Activated CD4-positive, alpha-beta memory T cell treated with anti-CD3 and anti-CD28 coated beads for 36 hours (primary cell): ENCODE measurements around the gene UIMC1. TPM values are rescaled to one million over a fixed set of nuclear protein-coding genes. Genes with fewer than 3 reads are reported as not detected.

Experiments used
- CTCF ChIA-PET: fragments of 350-600 bp; sonication (Branson Sonifier 250); formaldehyde crosslinking; loops from one replicate; lab custom pipeline; 2021; ENCODE audit warnings: antibody characterized with exemption, inconsistent platforms; lab: Charles Lee
- POLR2A ChIA-PET: fragments of 350-600 bp; sonication (Branson Sonifier 250); formaldehyde crosslinking; loops from one replicate; lab custom pipeline; 2021; ENCODE audit warnings: antibody characterized with exemption; lab: Charles Lee
- DNase-seq: peaks from one replicate; pipeline ENCODE4 v3.0.0-alpha.2; 2020
- H3K27ac Mint-ChIP-seq: one replicate; pipeline ENCODE4 v1.8.0; 2021; ENCODE audit warnings: mixed read lengths
- H3K27me3 Mint-ChIP-seq: one replicate; pipeline ENCODE4 v1.8.0; 2021; ENCODE audit warnings: mixed read lengths
- H3K36me3 Mint-ChIP-seq: one replicate; pipeline ENCODE4 v1.8.0; 2021; ENCODE audit warnings: mixed read lengths
- H3K4me1 Mint-ChIP-seq: one replicate; pipeline ENCODE4 v1.8.0; 2021; ENCODE audit warnings: low read depth, mixed read lengths
- H3K4me3 Mint-ChIP-seq: one replicate; pipeline ENCODE4 v1.8.0; 2021; ENCODE audit warnings: mild to moderate bottlenecking, mixed read lengths
- H3K9me3 Mint-ChIP-seq: one replicate; pipeline ENCODE4 v1.8.0; 2021; ENCODE audit warnings: mixed read lengths
- intact Hi-C: fragments of 100-400 bp; cut with micrococcal nuclease; formaldehyde crosslinking; loops from one replicate; pipeline ENCODE4 v1.15.1; 2023
- total RNA-seq, 2 experiments: library from RNA; stranded (reverse); gene quantifications; one replicate each; pipeline ENCODE4 v1.2.3, GENCODE V29; 2021

The UIMC1 gene
- total RNA-seq, 2 experiments from 2014 or later: 52.9 to 53.5 TPM

- Mint-ChIP-seq H3K9me3 (no peaks in the 10 kb centered on the region), H3K27me3 (no peaks in the 10 kb centered on the region), H3K4me3 (no peak overlapping the region), H3K4me1 (peaks cover 39% of the 10 kb centered on the region), H3K36me3 (peaks cover 27% of the 10 kb centered on the region), H3K27ac (peak overlapping the region; percentile 54)
- intact Hi-C loops: loop anchor here (5.0 kb wide), 1 partner anchor 96 kb away; no protein-coding TSS in a partner anchor
- CTCF ChIA-PET: interaction anchor here (0.6 to 4.7 kb wide), 3 partner anchors 16 to 241 kb away, joined by 3 to 19 read pairs (median 3); no protein-coding TSS in a partner anchor
- POLR2A ChIA-PET: no interaction called here
- DNase-seq: peak; percentile 29
Measured at GRCh38 chr5:176901260-176902101, 105.1 kb downstream of the UIMC1 start.

GRCh38 chr5:176900780-176901204 is 105.8 kb downstream of the UIMC1 start:
- H3K4me3 Mint-ChIP-seq: no peak overlapping the region
- no peak for DNase-seq
- no peak overlapping the region for H3K27ac Mint-ChIP-seq
- peaks cover 25% of the 10 kb centered on the region for H3K36me3 Mint-ChIP-seq
- H3K9me3 Mint-ChIP-seq: no peaks in the 10 kb centered on the region
- ChIA-PET CTCF (interaction anchor here (4.7 kb wide), 1 partner anchor 240 kb away, joined by 19 read pairs; no protein-coding TSS in a partner anchor), POLR2A (interaction anchor here (1.3 kb wide), 1 partner anchor 15 kb away, joined by 3 read pairs; no protein-coding TSS in a partner anchor)
- intact Hi-C loops: loop anchor here (5.0 kb wide), 1 partner anchor 97 kb away; no protein-coding TSS in a partner anchor
- no peaks in the 10 kb centered on the region for H3K27me3 Mint-ChIP-seq
- H3K4me1 Mint-ChIP-seq: peaks cover 39% of the 10 kb centered on the region

- no peak for DNase-seq
- H3K27me3 Mint-ChIP-seq: no peaks in the 10 kb centered on the region
- intact Hi-C loops: loop anchor here (5.0 kb wide), 1 partner anchor 97 kb away; no protein-coding TSS in a partner anchor
- ChIA-PET POLR2A (interaction anchor here (1.3 kb wide), 1 partner anchor 16 kb away, joined by 3 read pairs; no protein-coding TSS in a partner anchor), CTCF (interaction anchor here (4.7 kb wide), 1 partner anchor 240 kb away, joined by 19 read pairs; no protein-coding TSS in a partner anchor)
- no peaks in the 10 kb centered on the region for H3K9me3 Mint-ChIP-seq
- H3K36me3 Mint-ChIP-seq: peaks cover 19% of the 10 kb centered on the region
- H3K4me1 Mint-ChIP-seq: peaks cover 39% of the 10 kb centered on the region
- no peak overlapping the region for H3K27ac Mint-ChIP-seq
- no peak overlapping the region for H3K4me3 Mint-ChIP-seq
Measured at GRCh38 chr5:176899946-176900779, 106.4 kb downstream of the UIMC1 start.

GRCh38 chr5:176899296-176899891 is 107.2 kb downstream of the UIMC1 start, which contains the start of gene HK3:
Gene HK3 (minus strand): TSS chr5:176899346. CDS start chr5:176896159, 3,187 bp downstream.
- POLR2A ChIA-PET: interaction anchor here (1.3 kb wide), 1 partner anchor 17 kb away, joined by 3 read pairs; no protein-coding TSS in a partner anchor
- CTCF ChIA-PET: interaction anchor here (1.0 to 4.7 kb wide), 2 partner anchors 59 to 239 kb away, joined by 4 to 19 read pairs; no protein-coding TSS in a partner anchor
- peaks cover 39% of the 10 kb centered on the region for H3K4me1 Mint-ChIP-seq
- intact Hi-C loops: no loop called here
- H3K36me3 Mint-ChIP-seq: peaks cover 14% of the 10 kb centered on the region
- no peak within 1 kb of the TSS for H3K4me3 Mint-ChIP-seq
- no peaks in the 10 kb centered on the region for H3K27me3 Mint-ChIP-seq
- no peak within 1 kb of the TSS for H3K27ac Mint-ChIP-seq
- no peaks in the 10 kb centered on the region for H3K9me3 Mint-ChIP-seq
- no peak for DNase-seq

- intact Hi-C loops: no loop called here
- Mint-ChIP-seq H3K4me3 (no peak overlapping the region), H3K36me3 (peaks cover 7% of the 10 kb centered on the region), H3K4me1 (peaks cover 32% of the 10 kb centered on the region), H3K27me3 (no peaks in the 10 kb centered on the region), H3K9me3 (no peaks in the 10 kb centered on the region), H3K27ac (no peak overlapping the region)
- DNase-seq: no peak
- POLR2A ChIA-PET: interaction anchor here (1.6 kb wide), 1 partner anchor 10 kb away, joined by 3 read pairs; no protein-coding TSS in a partner anchor
- CTCF ChIA-PET: no interaction called here
Measured at GRCh38 chr5:176897263-176897662, 109.3 kb downstream of the UIMC1 start.

GRCh38 chr5:176895831-176896230 is 110.7 kb downstream of the UIMC1 start:
- intact Hi-C loops: no loop called here
- H3K9me3 Mint-ChIP-seq: no peaks in the 10 kb centered on the region
- H3K4me1 Mint-ChIP-seq: peaks cover 20% of the 10 kb centered on the region
- H3K36me3 Mint-ChIP-seq: no peaks in the 10 kb centered on the region
- no peak for DNase-seq
- H3K27ac Mint-ChIP-seq: no peak overlapping the region
- H3K4me3 Mint-ChIP-seq: no peak overlapping the region
- CTCF ChIA-PET: interaction anchor here (0.7 to 1.1 kb wide), 2 partner anchors 235 to 238 kb away, joined by 3 read pairs; no protein-coding TSS in a partner anchor
- H3K27me3 Mint-ChIP-seq: no peaks in the 10 kb centered on the region
- POLR2A ChIA-PET: no interaction called here

- CTCF ChIA-PET: no interaction called here
- intact Hi-C loops: no loop called here
- POLR2A ChIA-PET: no interaction called here
- no peak overlapping the region for H3K27ac Mint-ChIP-seq
- DNase-seq: no peak
- H3K9me3 Mint-ChIP-seq: no peaks in the 10 kb centered on the region
- H3K4me1 Mint-ChIP-seq: peaks cover 10% of the 10 kb centered on the region
- H3K27me3 Mint-ChIP-seq: no peaks in the 10 kb centered on the region
- H3K36me3 Mint-ChIP-seq: no peaks in the 10 kb centered on the region
- H3K4me3 Mint-ChIP-seq: no peak overlapping the region
Measured at GRCh38 chr5:176894298-176894697, 112.3 kb downstream of the UIMC1 start.

GRCh38 chr5:176892663-176893062 is 113.9 kb downstream of the UIMC1 start:
- H3K9me3 Mint-ChIP-seq: no peaks in the 10 kb centered on the region
- CTCF ChIA-PET: no interaction called here
- no peaks in the 10 kb centered on the region for H3K36me3 Mint-ChIP-seq
- H3K27me3 Mint-ChIP-seq: no peaks in the 10 kb centered on the region
- no peak for DNase-seq
- H3K4me1 Mint-ChIP-seq: peaks cover 6% of the 10 kb centered on the region
- no peak overlapping the region for H3K4me3 Mint-ChIP-seq
- POLR2A ChIA-PET: no interaction called here
- no peak overlapping the region for H3K27ac Mint-ChIP-seq
- intact Hi-C loops: no loop called here

- DNase-seq: no peak
- Mint-ChIP-seq H3K27ac (no peak overlapping the region), H3K27me3 (no peaks in the 10 kb centered on the region), H3K4me3 (no peak overlapping the region), H3K36me3 (no peaks in the 10 kb centered on the region), H3K9me3 (no peaks in the 10 kb centered on the region), H3K4me1 (no peaks in the 10 kb centered on the region)
- ChIA-PET CTCF (no interaction called here), POLR2A (no interaction called here)
- intact Hi-C loops: no loop called here
Measured at GRCh38 chr5:176891331-176891958, 115.1 kb downstream of the UIMC1 start.

- intact Hi-C loops: no loop called here
- ChIA-PET CTCF (no interaction called here), POLR2A (no interaction called here)
- no peaks in the 10 kb centered on the region for H3K9me3 Mint-ChIP-seq
- H3K4me3 Mint-ChIP-seq: no peak overlapping the region
- no peak for DNase-seq
- H3K4me1 Mint-ChIP-seq: no peaks in the 10 kb centered on the region
- H3K27ac Mint-ChIP-seq: no peak overlapping the region
- H3K36me3 Mint-ChIP-seq: no peaks in the 10 kb centered on the region
- no peaks in the 10 kb centered on the region for H3K27me3 Mint-ChIP-seq
Measured at GRCh38 chr5:176890455-176891330, 115.9 kb downstream of the UIMC1 start.
